NB4 (cell line): ENCODE results near the gene MYOCD.

ENCODE experiments used
- DNase-seq: peaks from one replicate; pipeline ENCODE4 v3.0.0; 2010; ENCODE audit warnings: low read depth
- H3K4me3 ChIP-seq: one replicate; pipeline ENCODE4 v1.5.1; 2011; ENCODE audit warnings: mild to moderate bottlenecking, low read depth, low read length, moderate library complexity
- CTCF ChIP-seq: IDR thresholded peaks from one replicate; pipeline ENCODE4 v1.5.1; 2012; ENCODE audit warnings: low read depth, low read length
- MAX ChIP-seq: IDR thresholded peaks from 2 replicates; pipeline ENCODE4 v1.6.1; 2011; ENCODE audit warnings: low read depth, low read length
- MYC ChIP-seq: IDR thresholded peaks from 2 replicates; pipeline ENCODE4 v1.6.1; 2011; ENCODE audit warnings: low read depth, low read length
- POLR2A ChIP-seq: IDR thresholded peaks from 2 replicates; pipeline ENCODE4 v1.6.1; 2011; ENCODE audit warnings: mild to moderate bottlenecking; ENCODE audit not compliant: insufficient read length; ENCODE audit errors: extremely low read depth

The MYOCD gene

DNA sequence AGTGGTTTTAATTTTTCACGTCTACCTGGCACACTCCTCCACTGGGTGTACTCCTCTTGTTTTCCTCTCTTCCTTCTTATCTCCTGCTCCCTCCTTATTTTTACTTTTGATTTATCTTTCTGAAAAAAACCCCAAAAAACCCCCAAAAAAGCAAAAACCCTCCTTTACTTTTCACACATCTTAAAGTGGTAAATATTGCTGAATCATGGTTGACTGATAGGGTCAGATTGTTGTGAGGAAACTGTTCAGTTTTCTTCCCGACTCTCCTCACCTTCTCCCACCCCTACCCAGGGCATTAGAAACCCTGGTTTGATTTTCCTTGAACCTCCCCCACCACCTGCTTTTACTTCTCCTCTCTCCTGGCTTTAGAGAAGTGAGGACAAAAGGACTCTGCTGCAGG is 149.0 kb downstream of the MYOCD start:
- H3K4me3 ChIP-seq = no peak overlapping the region
- no peak for DNase-seq
- no peak for TF ChIP-seq POLR2A
- no peak for TF ChIP-seq MYC
- no peak for TF ChIP-seq MAX
- TF ChIP-seq CTCF = no peak

DNA sequence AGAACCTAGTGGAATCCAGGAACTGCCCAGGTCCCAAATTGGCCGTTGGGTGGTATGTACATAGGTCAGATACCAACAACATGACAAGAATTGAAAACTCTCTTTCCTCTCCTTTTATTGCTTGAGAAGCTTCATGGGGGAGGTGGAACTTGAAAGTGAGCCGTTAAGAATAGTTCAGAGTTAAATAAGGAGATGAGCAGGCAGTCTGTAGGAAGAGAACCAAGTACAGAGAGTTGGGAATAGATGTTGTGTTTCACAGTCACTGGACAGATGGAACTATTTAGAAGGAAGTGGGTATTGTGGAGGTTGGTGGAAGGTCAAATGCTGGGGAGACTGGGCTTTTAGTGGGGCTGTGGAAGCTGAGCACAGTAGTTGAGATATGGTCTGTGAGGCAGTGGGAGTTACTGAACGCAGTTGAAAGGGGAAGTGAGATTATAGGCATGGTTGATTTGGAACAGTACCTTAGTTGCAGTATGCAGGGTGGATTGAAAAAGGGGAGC is 150.0 kb downstream of the MYOCD start:
- TF ChIP-seq MAX (no peak), MYC (no peak), POLR2A (no peak), CTCF (no peak)
- H3K4me3 ChIP-seq = no peak overlapping the region
- DNase-seq = peak; percentile 38
